Head of caudate nucleus (tissue), 42 donors: Measurements from ENCODE around the gene CCDC187.
A peak's percentile ranks its signal among the peaks of the same experiment; 100 is the strongest.
"Not testable (repeated sequence)": the region's sequence is repeated elsewhere in the genome, so short reads cannot be mapped to it uniquely, and the experiment has no call there.

Experiments used
- DNase-seq, 42 donors: peaks; one replicate each; pipeline versions ENCODE4 v3.0.0 to v3.0.0-alpha.2; 2020 to 2021; ENCODE audit warnings: mixed read lengths in 7 of 42
- intact Hi-C: fragments of 100-400 bp; cut with DNase I; formaldehyde crosslinking; loops from one replicate; pipeline ENCODE4 v1.15.0; 2022

Gene CCDC187

GRCh38 chr9:136281421-136282271 is 22.2 kb downstream of the CCDC187 start:
- DNase-seq = no peak
- intact Hi-C loops = loop anchor here (10.0 kb wide), 1 partner anchor 107 kb away; no protein-coding TSS in a partner anchor

GRCh38 chr9:136280535-136281315 is 23.2 kb downstream of the CCDC187 start:
- intact Hi-C loops = loop anchor here (10.0 kb wide), 1 partner anchor 106 kb away; no protein-coding TSS in a partner anchor
- DNase-seq = no peak

GRCh38 chr9:136279471-136279870 is 24.4 kb downstream of the CCDC187 start:
- DNase-seq = no peak
- intact Hi-C loops = no loop called here

DNA sequence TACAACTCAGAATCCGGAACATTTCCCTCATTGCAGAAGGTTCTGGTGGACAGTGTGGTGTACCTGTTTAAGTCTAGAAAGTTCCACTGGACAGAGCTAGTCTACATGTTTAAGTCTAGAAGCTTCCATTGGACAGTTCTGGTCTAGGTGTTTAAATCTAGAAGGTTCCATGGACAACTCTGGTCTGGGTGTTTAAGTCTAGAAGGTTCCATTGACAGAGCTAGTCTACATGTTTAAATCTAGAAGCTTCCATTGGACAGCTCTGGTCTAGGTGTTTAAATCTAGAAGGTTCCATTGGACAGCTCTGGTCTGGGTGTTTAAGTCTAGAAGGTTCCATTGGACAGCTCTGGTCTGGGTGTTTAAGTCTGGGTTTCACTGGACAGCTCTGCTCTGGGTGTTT is 25.0 kb downstream of the CCDC187 start:
- DNase-seq = no peak
- intact Hi-C loops = no loop called here

GRCh38 chr9:136278221-136278620 is 25.7 kb downstream of the CCDC187 start:
- DNase-seq = no peak
- intact Hi-C loops = no loop called here

DNA sequence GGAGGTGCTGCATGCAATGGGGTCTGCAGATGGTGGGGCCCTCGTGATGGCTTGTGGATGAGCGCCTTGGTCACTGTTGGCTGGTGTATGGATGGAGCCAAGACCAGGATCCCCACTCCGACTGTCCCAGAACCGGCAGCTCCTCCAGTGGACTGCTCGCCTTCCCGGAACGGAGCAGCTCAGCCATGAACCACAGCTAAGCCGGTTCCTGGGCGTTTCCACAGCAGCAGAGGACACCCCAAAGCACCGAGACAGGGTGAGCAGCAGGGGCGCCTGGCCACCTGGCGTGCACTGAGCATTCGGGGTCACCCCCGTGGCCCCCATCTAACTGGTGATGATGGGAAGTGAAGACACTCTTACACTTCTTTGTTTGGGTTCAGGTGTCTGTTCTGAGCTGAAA is 26.1 kb downstream of the CCDC187 start:
- intact Hi-C loops = no loop called here
- no peak for DNase-seq

GRCh38 chr9:136276716-136277115 is 27.2 kb downstream of the CCDC187 start:
- no peak for DNase-seq
- intact Hi-C loops = no loop called here

DNA sequence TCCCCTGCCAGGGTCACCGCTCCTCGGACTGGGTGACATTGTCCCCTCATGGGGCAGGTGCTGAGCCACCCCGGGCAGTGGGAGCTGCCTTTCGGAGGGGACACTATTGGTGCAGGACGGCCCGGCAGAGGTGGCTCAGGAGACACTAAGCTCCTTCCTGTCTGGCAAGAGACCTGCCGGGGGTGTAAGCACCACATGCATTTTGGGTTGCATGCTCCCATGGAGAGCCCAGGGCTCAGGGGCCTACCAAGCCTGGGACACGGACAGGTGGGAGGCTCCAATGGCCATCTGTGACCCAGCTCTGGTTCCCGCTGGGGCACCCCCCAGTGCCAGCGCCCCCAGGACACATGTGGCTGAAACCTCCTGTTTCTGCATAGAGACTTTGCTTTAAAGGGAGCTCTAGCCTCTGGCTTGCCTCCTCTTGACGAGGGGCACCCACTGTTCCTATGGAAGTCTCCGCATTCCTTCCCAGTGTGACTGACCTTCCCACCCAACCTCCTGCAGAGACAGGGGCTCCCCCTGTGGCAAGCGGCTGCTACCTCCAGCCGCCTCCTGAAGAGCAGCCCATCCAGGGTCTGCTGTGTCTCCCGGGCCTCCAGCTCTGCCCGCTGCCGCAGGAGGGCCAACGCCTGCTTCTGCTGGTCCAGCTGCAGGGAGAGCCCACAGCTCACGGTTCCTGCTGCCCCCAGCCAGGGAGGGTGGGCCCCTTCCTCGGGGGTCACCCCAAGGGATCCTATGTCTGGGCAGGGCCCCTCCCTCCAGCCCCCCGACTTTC is 28.1 kb downstream of the CCDC187 start:
- no peak for DNase-seq
- intact Hi-C loops = no loop called here

- DNase-seq = no peak
- intact Hi-C loops = no loop called here
Observed at GRCh38 chr9:136274786-136275654, 28.9 kb downstream of the CCDC187 start.

DNA sequence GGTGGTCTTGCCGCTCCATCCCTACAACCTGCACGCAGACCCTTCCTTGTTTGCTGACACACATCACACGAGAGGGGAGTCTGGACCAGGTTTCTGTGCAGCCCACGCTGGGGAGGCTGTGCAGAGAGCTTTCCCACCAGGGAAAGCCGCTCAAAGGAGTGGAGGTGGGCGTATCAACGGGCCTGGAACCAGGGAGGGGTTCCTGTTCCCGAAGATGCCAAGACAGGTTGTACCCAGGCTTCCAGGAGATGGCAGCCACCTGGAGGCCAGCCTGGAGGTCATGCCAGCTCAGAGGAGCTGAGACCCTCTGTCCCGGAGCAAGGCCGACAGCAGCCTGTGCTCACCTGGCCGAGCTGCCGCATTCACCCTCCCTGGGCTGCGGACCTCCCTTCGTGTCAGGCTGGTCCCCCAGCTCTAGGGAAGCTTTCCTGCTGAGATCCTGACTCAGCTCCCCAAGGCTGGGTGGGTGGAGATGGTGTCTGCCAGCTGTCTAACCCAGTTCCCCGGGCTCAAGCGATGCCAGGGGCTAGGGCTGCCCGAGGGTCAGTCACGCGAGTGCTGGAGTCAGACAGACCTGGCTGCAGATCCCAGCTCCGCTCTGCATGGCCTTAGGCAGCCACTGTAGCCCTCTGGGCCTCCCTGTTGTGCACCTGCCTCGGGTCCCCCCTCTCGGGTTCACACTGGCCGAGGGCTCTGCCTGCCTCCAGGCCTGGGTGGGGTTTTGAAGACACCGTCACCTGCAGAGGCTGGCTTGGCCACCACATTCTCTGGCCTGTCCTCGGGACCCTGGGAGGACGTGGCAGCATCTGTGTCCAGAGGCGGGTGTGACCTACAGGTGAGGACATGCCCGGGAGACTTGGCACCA is 29.7 kb downstream of the CCDC187 start:
- intact Hi-C loops = no loop called here
- no peak for DNase-seq

DNA sequence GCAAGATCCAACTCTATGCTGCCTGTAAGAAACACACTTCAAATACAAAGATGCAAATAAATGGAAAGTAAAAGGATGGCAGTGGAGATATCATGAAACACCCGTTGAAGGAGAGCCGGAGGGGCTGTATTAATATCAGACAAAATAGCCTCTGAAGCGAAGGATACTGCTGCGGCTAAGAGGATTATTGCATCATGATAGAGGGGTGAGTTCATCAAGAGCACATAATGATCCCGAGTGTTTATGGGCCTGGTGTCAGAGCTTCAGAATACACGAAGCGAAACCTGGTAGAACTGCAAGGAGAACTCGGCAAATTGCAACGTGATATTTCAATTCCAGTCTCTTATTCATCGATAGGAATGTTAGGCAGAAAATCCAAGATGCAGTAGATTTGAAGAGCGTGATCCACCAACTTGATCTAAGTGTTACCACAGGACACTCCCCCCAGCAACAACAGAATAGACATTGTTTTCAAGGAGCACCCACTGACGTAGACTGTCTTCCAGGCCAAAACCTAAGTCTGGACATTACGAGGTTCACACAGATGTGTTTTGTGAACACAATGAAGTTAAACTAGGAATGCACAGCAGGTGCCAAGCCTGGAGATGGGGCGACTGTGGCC is 30.5 kb downstream of the CCDC187 start:
- intact Hi-C loops = no loop called here
- no peak for DNase-seq

DNA sequence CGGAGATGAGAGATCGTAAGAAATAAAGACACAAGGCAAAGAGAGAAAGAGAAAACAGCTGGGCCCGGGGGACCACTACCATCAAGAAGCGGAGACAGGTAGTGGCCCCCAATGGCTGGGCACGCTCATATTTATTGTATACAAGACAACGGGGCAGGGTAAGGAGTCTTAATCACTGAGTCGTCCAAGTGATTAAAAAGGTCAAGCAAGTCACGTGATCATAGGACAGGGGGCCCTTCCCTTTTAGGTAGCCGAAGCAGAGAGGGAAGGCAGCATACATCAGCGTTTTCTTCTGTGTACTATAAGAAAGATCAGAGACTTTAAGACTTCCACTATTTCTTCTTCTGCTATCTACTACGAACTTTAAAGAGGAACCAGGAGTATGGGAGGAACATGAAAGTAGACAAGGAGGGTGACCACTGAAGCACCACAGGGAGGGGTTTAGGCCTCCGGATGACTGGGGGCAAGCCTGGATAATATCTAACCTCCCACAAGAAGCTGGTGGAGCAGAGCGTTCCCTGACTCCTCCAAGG is 33.7 kb downstream of the CCDC187 start:
- DNase-seq = no peak
- intact Hi-C loops = no loop called here

- intact Hi-C loops = no loop called here
- no peak for DNase-seq
Observed at GRCh38 chr9:136268735-136269134, 35.2 kb downstream of the CCDC187 start.

DNA sequence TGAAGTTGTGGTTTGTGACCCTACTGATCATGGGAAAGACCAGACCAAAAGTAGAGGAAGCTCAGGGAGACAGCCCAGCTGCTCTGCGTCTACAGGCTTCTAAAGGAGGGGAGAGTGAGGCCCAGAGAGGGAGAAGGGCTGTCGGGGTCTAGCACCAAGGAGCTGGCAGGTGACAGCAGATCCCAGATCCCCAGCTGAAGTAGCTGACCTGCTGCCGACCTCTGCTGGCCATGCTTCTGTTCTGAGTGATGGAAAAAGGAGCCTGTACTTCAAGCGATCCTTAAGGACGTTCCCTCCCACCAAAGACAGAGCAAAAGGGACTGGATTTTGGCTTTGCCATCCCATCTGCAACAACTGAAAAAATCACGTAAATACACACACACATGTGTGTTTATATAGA is 35.6 kb downstream of the CCDC187 start:
- intact Hi-C loops = no loop called here
- no peak for DNase-seq

- peak; percentile 68 to 94 (median 86) for DNase-seq
- intact Hi-C loops = no loop called here
Observed at GRCh38 chr9:136267261-136268111, 36.4 kb downstream of the CCDC187 start.

DNA sequence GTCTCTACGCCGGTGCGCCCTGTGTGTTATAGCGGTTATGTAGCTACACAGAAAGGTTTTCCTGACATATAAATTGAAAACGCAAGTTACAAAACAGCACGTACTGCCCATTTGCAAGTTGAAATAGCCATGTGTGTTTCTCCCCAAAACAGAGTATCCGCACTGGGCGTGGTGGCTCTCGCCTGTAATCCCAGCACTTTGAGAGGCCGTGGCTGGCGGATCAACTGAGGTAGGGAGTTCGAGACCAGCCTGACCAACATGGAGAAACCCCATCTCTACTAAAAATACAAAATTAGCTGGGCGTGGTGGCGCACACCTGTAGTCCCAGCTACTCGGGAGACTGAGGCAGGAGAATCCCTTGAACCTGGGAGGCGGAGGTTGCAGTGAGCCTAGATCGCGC is 37.3 kb downstream of the CCDC187 start:
- intact Hi-C loops = not testable (repeated sequence)

More for the DNA sequence above, 37.3 kb downstream of the CCDC187 start:
- not testable (repeated sequence) for DNase-seq
